Esophagus muscularis mucosa (tissue), 4 donors: ENCODE measurements around the gene C8B. TPM values are rescaled to one million over a fixed set of nuclear protein-coding genes. Genes with fewer than 3 reads are reported as not detected.

Experiments used
- DNase-seq: peaks from one replicate; pipeline ENCODE4 v3.0.0-alpha.2; 2017; ENCODE audit errors: extremely low spot score
- H3K27ac ChIP-seq, 4 donors: fragments of 200-600 bp; sonication (generic); replicated peaks in 1 of 4; 1 replicate in 3 of 4; 2 replicates in 1 of 4; pipeline ENCODE4 v1.5.1; 2016 to 2019; ENCODE audit warnings: mild to moderate bottlenecking in 1 of 4
- H3K27me3 ChIP-seq, 4 donors: fragments of 200-600 bp; sonication (generic); one replicate each; pipeline versions ENCODE4 v1.5.1 to v1.6.0; 2016 to 2019
- H3K36me3 ChIP-seq, 4 donors: fragments of 200-600 bp; sonication (generic); one replicate each; pipeline ENCODE4 v1.5.1; 2016 to 2019
- H3K4me1 ChIP-seq, 4 donors: fragments of 200-600 bp; sonication (generic); one replicate each; pipeline ENCODE4 v1.5.1; 2016 to 2019
- H3K4me3 ChIP-seq, 4 donors: fragments of 200-600 bp; sonication (generic); 1 replicate in 2 of 4; 2 replicates in 2 of 4; pipeline ENCODE4 v1.5.1; 2016 to 2019; ENCODE audit warnings: mild to moderate bottlenecking in 4 of 4, moderate library complexity in 1 of 4
- H3K9me3 ChIP-seq, 4 donors: fragments of 200-600 bp; sonication (generic); 1 replicate in 3 of 4; 2 replicates in 1 of 4; pipeline ENCODE4 v1.5.1; 2016 to 2019
- CTCF ChIP-seq, 3 experiments: fragments of 200-600 bp in 2 of 3; fragments of 450-650 bp in 1 of 3; sonication (generic) in 2 of 3; IDR thresholded peaks; one replicate each; pipeline ENCODE4 v1.5.1; 2017 to 2019; ENCODE audit warnings: antibody characterized with exemption in 3 of 3, mild to moderate bottlenecking in 2 of 3, moderate library complexity in 1 of 3
- EP300 ChIP-seq: sonication (generic); formaldehyde crosslinking; IDR thresholded peaks from one replicate; pipeline ENCODE4 v1.6.1; 2017; ENCODE audit warnings: antibody characterized with exemption
- POLR2A ChIP-seq: fragments of 450-650 bp; IDR thresholded peaks from one replicate; pipeline ENCODE4 v1.6.1; 2017; ENCODE audit warnings: antibody characterized with exemption, moderate library complexity, mild to moderate bottlenecking, low read depth
- POLR2AphosphoS5 ChIP-seq, 2 donors: sonication (generic); formaldehyde crosslinking; IDR thresholded peaks; one replicate each; pipeline ENCODE4 v1.6.1; 2017; ENCODE audit warnings: antibody characterized with exemption in 2 of 2
- WGBS: methylation state at CpG from one replicate; pipeline ENCODE4 v1.1.5; 2018; 5-methylcytosine and 5-hydroxymethylcytosine counted together
- intact Hi-C: fragments of 100-400 bp; cut with DNase I; formaldehyde crosslinking; loops from one replicate; pipeline ENCODE4 v1.15.1; 2023
- total RNA-seq, 4 donors: library from RNA; depleted of rRNA; stranded (reverse); fragments of >200 nt; gene quantifications; one replicate each; pipeline versions ENCODE4 v1.1.0 to v1.2.1, GENCODE V29; 2016

The C8B gene
- total RNA-seq, 4 donors from 2014 or later: not detected

- intact Hi-C loops: no loop called here
- 79% methylated on average over 2 of the region's 2 CpGs for WGBS
- Histone ChIP-seq H3K36me3 (no peaks in the 10 kb centered on the region), H3K4me1 (no peaks in the 10 kb centered on the region), H3K27ac (no peak overlapping the region), H3K4me3 (no peak overlapping the region), H3K9me3 (no peaks in the 10 kb centered on the region), H3K27me3 (no peaks in the 10 kb centered on the region)
- DNase-seq: no peak
- no peak for TF ChIP-seq POLR2A
- TF ChIP-seq EP300: no peak
- TF ChIP-seq CTCF (IDR thresholded peaks at IDR 0.05): no peak
- no peak for TF ChIP-seq POLR2AphosphoS5 (IDR thresholded peaks at IDR 0.05)
Observed at GRCh38 chr1:56929492-56929891, 36.3 kb downstream of the C8B start.

- no peaks in the 10 kb centered on the region for H3K4me1 ChIP-seq
- DNase-seq: no peak
- no peak overlapping the region for H3K27ac ChIP-seq
- WGBS: 90% methylated on average over 3 of the region's 3 CpGs
- H3K27me3 ChIP-seq: no peaks in the 10 kb centered on the region
- intact Hi-C loops: no loop called here
- no peak overlapping the region for H3K4me3 ChIP-seq
- H3K9me3 ChIP-seq: no peaks in the 10 kb centered on the region
- no peaks in the 10 kb centered on the region for H3K36me3 ChIP-seq
- TF ChIP-seq CTCF (IDR thresholded peaks at IDR 0.05): no peak
- no peak for TF ChIP-seq EP300
- TF ChIP-seq POLR2A: no peak
- TF ChIP-seq POLR2AphosphoS5 (IDR thresholded peaks at IDR 0.05): no peak
Observed at GRCh38 chr1:56927986-56928385, 37.8 kb downstream of the C8B start.

GRCh38 chr1:56927171-56927570, 38.6 kb downstream of the C8B start:
- intact Hi-C loops: no loop called here
- Histone ChIP-seq H3K36me3 (no peaks in the 10 kb centered on the region), H3K4me1 (no peaks in the 10 kb centered on the region), H3K27me3 (no peaks in the 10 kb centered on the region), H3K9me3 (no peaks in the 10 kb centered on the region), H3K27ac (no peak overlapping the region), H3K4me3 (no peak overlapping the region)
- 62% methylated on average over 4 of the region's 4 CpGs for WGBS
- no peak for TF ChIP-seq EP300
- TF ChIP-seq POLR2A: no peak
- TF ChIP-seq CTCF (IDR thresholded peaks at IDR 0.05): no peak
- TF ChIP-seq POLR2AphosphoS5 (IDR thresholded peaks at IDR 0.05): no peak
- no peak for DNase-seq

GRCh38 chr1:56925193-56925592, 40.6 kb downstream of the C8B start:
- no peak for DNase-seq
- TF ChIP-seq POLR2AphosphoS5 (IDR thresholded peaks at IDR 0.05) (no peak), CTCF (IDR thresholded peaks at IDR 0.05) (no peak), EP300 (no peak), POLR2A (no peak)
- H3K36me3 ChIP-seq: no peaks in the 10 kb centered on the region
- H3K27ac ChIP-seq: no peak overlapping the region
- no peaks in the 10 kb centered on the region for H3K4me1 ChIP-seq
- intact Hi-C loops: no loop called here
- no peaks in the 10 kb centered on the region for H3K27me3 ChIP-seq
- no peaks in the 10 kb centered on the region for H3K9me3 ChIP-seq
- no peak overlapping the region for H3K4me3 ChIP-seq

- H3K27me3 ChIP-seq: no peaks in the 10 kb centered on the region
- no peaks in the 10 kb centered on the region for H3K9me3 ChIP-seq
- intact Hi-C loops: no loop called here
- DNase-seq: no peak
- WGBS: 85% methylated on average over 5 of the region's 5 CpGs
- H3K4me1 ChIP-seq: no peaks in the 10 kb centered on the region
- H3K27ac ChIP-seq: no peak overlapping the region
- no peaks in the 10 kb centered on the region for H3K36me3 ChIP-seq
- TF ChIP-seq CTCF (IDR thresholded peaks at IDR 0.05): no peak
- TF ChIP-seq EP300: no peak
- no peak for TF ChIP-seq POLR2A
- TF ChIP-seq POLR2AphosphoS5 (IDR thresholded peaks at IDR 0.05): no peak
- no peak overlapping the region for H3K4me3 ChIP-seq
Observed at GRCh38 chr1:56924116-56924515, 41.7 kb downstream of the C8B start.
